ENCODE data around the gene ZFP92.
A peak's percentile ranks its signal among the peaks of the same experiment; 100 is the strongest.

Gene ZFP92

GRCh38 chrX:153411988-153412574, 809 bp downstream of the ZFP92 start:
- Histone ChIP-seq H3K27me3 (replicated peaks; ENCODE audit: control insufficient read depth, insufficient read depth, low read length) (no peaks in the 10 kb centered on the region), H3K4me3 (replicated peaks; ENCODE audit: low read depth, low read length) (peak overlapping the region; percentile 61), H3K36me3 (ENCODE audit: control insufficient read depth, insufficient read depth, low read length) (no peaks in the 10 kb centered on the region)
- no peak for DNase-seq (ENCODE audit: extremely low read depth, insufficient read length)
- no peak for TF ChIP-seq CTCF (IDR thresholded peaks at IDR 0.05; ENCODE audit: insufficient read depth, low read length, poor library complexity, severe bottlenecking)

GRCh38 chrX:153412746-153413720, 1.8 kb downstream of the ZFP92 start:
- H3K4me3 ChIP-seq (replicated peaks; ENCODE audit: low read depth, low read length), result no peak overlapping the region
- H3K27me3 ChIP-seq (replicated peaks; ENCODE audit: control insufficient read depth, insufficient read depth, low read length), result no peaks in the 10 kb centered on the region
- TF ChIP-seq CTCF (IDR thresholded peaks at IDR 0.05; ENCODE audit: insufficient read depth, low read length, poor library complexity, severe bottlenecking), result no peak
- DNase-seq (ENCODE audit: extremely low read depth, insufficient read length), result no peak
- no peaks in the 10 kb centered on the region for H3K36me3 ChIP-seq (ENCODE audit: control insufficient read depth, insufficient read depth, low read length)

GRCh38 chrX:153413731-153414130, 2.5 kb downstream of the ZFP92 start:
- H3K4me3 ChIP-seq (replicated peaks; ENCODE audit: low read depth, low read length), result no peak overlapping the region
- TF ChIP-seq CTCF (IDR thresholded peaks at IDR 0.05; ENCODE audit: insufficient read depth, low read length, poor library complexity, severe bottlenecking), result no peak
- H3K36me3 ChIP-seq (ENCODE audit: control insufficient read depth, insufficient read depth, low read length), result no peaks in the 10 kb centered on the region
- no peak for DNase-seq (ENCODE audit: extremely low read depth, insufficient read length)
- H3K27me3 ChIP-seq (replicated peaks; ENCODE audit: control insufficient read depth, insufficient read depth, low read length), result no peaks in the 10 kb centered on the region

- no peak for TF ChIP-seq CTCF (IDR thresholded peaks at IDR 0.05; ENCODE audit: insufficient read depth, low read length, poor library complexity, severe bottlenecking)
- H3K4me3 ChIP-seq (replicated peaks; ENCODE audit: low read depth, low read length), result no peak overlapping the region
- H3K36me3 ChIP-seq (ENCODE audit: control insufficient read depth, insufficient read depth, low read length), result no peaks in the 10 kb centered on the region
- no peak for DNase-seq (ENCODE audit: extremely low read depth, insufficient read length)
- H3K27me3 ChIP-seq (replicated peaks; ENCODE audit: control insufficient read depth, insufficient read depth, low read length), result no peaks in the 10 kb centered on the region
Observed at GRCh38 chrX:153414856-153415510, 3.7 kb downstream of the ZFP92 start.

GRCh38 chrX:153416781-153417450, 5.6 kb downstream of the ZFP92 start:
- Histone ChIP-seq H3K4me3 (replicated peaks; ENCODE audit: low read depth, low read length) (no peak overlapping the region), H3K36me3 (ENCODE audit: control insufficient read depth, insufficient read depth, low read length) (no peaks in the 10 kb centered on the region; the same call in none of the 2 replicates), H3K27me3 (replicated peaks; ENCODE audit: control insufficient read depth, insufficient read depth, low read length) (no peaks in the 10 kb centered on the region)
- no peak for TF ChIP-seq CTCF (IDR thresholded peaks at IDR 0.05; ENCODE audit: insufficient read depth, low read length, poor library complexity, severe bottlenecking)
- no peak for DNase-seq (ENCODE audit: extremely low read depth, insufficient read length)

Measured in GM06990 (cell line).